OCI-M2 (cell line): Measurements from ENCODE around the gene NOTUM.
"Not testable (repeated sequence)": the region's sequence is repeated elsewhere in the genome, so short reads cannot be mapped to it uniquely, and the experiment has no call there.

ENCODE experiments used
- DNase-seq: peaks from one replicate; lab custom pipeline; 2025; ENCODE audit not compliant: unreplicated experiment; lab: John Stamatoyannopoulos, UW

Gene NOTUM

GRCh38 chr17:81996757-81997441, 35.9 kb upstream of the NOTUM start:
- no peak for DNase-seq

- DNase-seq = no peak
Observed at GRCh38 chr17:81996232-81996756, 35.3 kb upstream of the NOTUM start.

GRCh38 chr17:81995463-81996231, 34.7 kb upstream of the NOTUM start:
- no peak for DNase-seq

GRCh38 chr17:81994593-81995462, 33.8 kb upstream of the NOTUM start:
- DNase-seq = no peak

- no peak for DNase-seq
Observed at GRCh38 chr17:81993729-81994592, 33.0 kb upstream of the NOTUM start.

GRCh38 chr17:81992306-81993102, 31.5 kb upstream of the NOTUM start:
- DNase-seq = no peak

GRCh38 chr17:81991684-81992305, 30.8 kb upstream of the NOTUM start:
- no peak for DNase-seq

- no peak for DNase-seq
Observed at GRCh38 chr17:81990836-81991683, 30.1 kb upstream of the NOTUM start.

GRCh38 chr17:81987161-81987770, 26.3 kb upstream of the NOTUM start:
- no peak for DNase-seq

- DNase-seq = no peak
Observed at GRCh38 chr17:81986606-81987005, 25.6 kb upstream of the NOTUM start.

- no peak for DNase-seq
Observed at GRCh38 chr17:81984773-81985410, 23.9 kb upstream of the NOTUM start.

GRCh38 chr17:81983639-81984373, 22.8 kb upstream of the NOTUM start:
- DNase-seq = no peak

- no peak for DNase-seq
Observed at GRCh38 chr17:81983011-81983638, 22.1 kb upstream of the NOTUM start.

- not testable (repeated sequence) for DNase-seq
Observed at GRCh38 chr17:81981511-81981910, 20.5 kb upstream of the NOTUM start.

GRCh38 chr17:81980707-81981343, 19.8 kb upstream of the NOTUM start:
- DNase-seq = no peak

GRCh38 chr17:81980122-81980521, 19.1 kb upstream of the NOTUM start:
- DNase-seq = no peak
